Gastrocnemius medialis (tissue), 4 donors: ENCODE measurements around the gene CASKIN1.

ENCODE experiments used
- POLR2A ChIP-seq, 2 donors: fragments of 450-650 bp; IDR thresholded peaks; one replicate each; pipeline ENCODE4 v1.6.1; 2017; ENCODE audit warnings: antibody characterized with exemption in 2 of 2, mild to moderate bottlenecking in 2 of 2, moderate library complexity in 2 of 2
- TF ChIP-seq, protein P1 (sequence below), 5 experiments: fragments of 450-650 bp in 3 of 5; fragments of 200-600 bp in 2 of 5; sonication (generic) in 2 of 5; IDR thresholded peaks in 4 of 5; conservative IDR thresholded peaks in 1 of 5; 1 replicate in 4 of 5; 2 replicates in 1 of 5; pipeline ENCODE4 v1.5.1; 2016 to 2019; ENCODE audit warnings: antibody characterized with exemption in 5 of 5, mild to moderate bottlenecking in 3 of 5, moderate library complexity in 3 of 5

DNA sequence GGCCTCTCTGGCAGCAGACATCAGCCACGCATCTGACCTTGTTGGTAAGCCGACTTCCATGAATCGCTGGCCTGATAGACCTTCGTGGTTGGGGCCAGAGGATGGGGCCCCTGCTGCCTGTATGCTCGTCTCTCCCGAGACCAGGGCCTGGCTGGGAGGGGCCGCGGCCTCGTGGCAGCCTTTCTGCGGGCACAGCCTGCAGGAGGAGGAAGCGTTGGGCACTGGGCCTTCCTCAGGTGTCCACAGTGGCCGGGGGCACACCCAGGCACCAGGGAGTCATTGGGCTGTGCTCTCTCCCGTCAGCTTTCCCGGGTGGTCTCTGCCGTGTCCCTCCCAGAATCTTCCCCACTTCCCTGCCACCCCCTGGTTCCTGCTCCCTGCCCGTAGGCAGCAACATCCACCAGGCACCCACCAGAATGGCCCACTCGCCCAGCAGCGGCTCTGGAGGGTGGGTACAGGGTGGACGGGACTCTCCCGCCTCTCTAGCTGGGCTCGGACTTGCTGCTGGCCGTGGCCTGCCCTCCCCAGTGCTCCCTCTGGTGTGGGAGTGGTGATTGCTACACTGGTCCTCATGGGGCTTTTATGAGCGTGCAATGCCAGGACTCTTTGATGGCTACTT, 33.3 kb upstream of the CASKIN1 start:
- TF ChIP-seq, protein P1, sequence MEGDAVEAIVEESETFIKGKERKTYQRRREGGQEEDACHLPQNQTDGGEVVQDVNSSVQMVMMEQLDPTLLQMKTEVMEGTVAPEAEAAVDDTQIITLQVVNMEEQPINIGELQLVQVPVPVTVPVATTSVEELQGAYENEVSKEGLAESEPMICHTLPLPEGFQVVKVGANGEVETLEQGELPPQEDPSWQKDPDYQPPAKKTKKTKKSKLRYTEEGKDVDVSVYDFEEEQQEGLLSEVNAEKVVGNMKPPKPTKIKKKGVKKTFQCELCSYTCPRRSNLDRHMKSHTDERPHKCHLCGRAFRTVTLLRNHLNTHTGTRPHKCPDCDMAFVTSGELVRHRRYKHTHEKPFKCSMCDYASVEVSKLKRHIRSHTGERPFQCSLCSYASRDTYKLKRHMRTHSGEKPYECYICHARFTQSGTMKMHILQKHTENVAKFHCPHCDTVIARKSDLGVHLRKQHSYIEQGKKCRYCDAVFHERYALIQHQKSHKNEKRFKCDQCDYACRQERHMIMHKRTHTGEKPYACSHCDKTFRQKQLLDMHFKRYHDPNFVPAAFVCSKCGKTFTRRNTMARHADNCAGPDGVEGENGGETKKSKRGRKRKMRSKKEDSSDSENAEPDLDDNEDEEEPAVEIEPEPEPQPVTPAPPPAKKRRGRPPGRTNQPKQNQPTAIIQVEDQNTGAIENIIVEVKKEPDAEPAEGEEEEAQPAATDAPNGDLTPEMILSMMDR (IDR thresholded peaks at IDR 0.05 in 4 of 5, conservative IDR thresholded peaks at IDR 0.05 in 1 of 5) = no peak
- no peak for TF ChIP-seq POLR2A (IDR thresholded peaks at IDR 0.05)
